Calu3 (cell line): ENCODE data around the gene SLC47A1. TPM values are rescaled to one million over a fixed set of nuclear protein-coding genes. Genes with fewer than 3 reads are reported as not detected.

Source experiments
- BruUV-seq: library from RNA; stranded (reverse); fragments of 400-500 nt; replicated peaks from 2 replicates; lab custom pipeline; 2021; lab: Mats Ljungman, UMichigan
- CTCF ChIA-PET: fragments of 300-600 bp; sonication (Branson Sonifier 250); formaldehyde crosslinking; loops from one replicate; lab custom pipeline; 2022; ENCODE audit warnings: antibody characterized with exemption; lab: Charles Lee
- DNase-seq: peaks from one replicate; pipeline ENCODE4 v3.0.0; 2022
- H3K27ac Mint-ChIP-seq: one replicate; pipeline ENCODE4 v1.8.0; 2022; ENCODE audit warnings: mixed read lengths; ENCODE audit not compliant: unreplicated experiment
- H3K27me3 Mint-ChIP-seq: one replicate; pipeline ENCODE4 v1.8.0; 2022; ENCODE audit warnings: mixed read lengths; ENCODE audit not compliant: unreplicated experiment
- H3K36me3 Mint-ChIP-seq: one replicate; pipeline ENCODE4 v1.8.0; 2022; ENCODE audit warnings: mild to moderate bottlenecking, moderate library complexity, mixed read lengths; ENCODE audit not compliant: insufficient read depth, unreplicated experiment
- H3K4me1 Mint-ChIP-seq: one replicate; pipeline ENCODE4 v1.8.0; 2022; ENCODE audit warnings: mild to moderate bottlenecking, low read depth, mixed read lengths; ENCODE audit not compliant: unreplicated experiment
- H3K4me3 Mint-ChIP-seq: one replicate; pipeline ENCODE4 v1.8.0; 2022; ENCODE audit warnings: mild to moderate bottlenecking, low read depth, moderate library complexity, mixed read lengths; ENCODE audit not compliant: unreplicated experiment
- H3K9me3 Mint-ChIP-seq: one replicate; pipeline ENCODE4 v1.8.0; 2022; ENCODE audit warnings: low read depth, mixed read lengths; ENCODE audit not compliant: unreplicated experiment
- CTCF ChIP-seq: fragments of 200-600 bp; IDR thresholded peaks from one replicate; pipeline ENCODE4 v1.8.0; 2022; ENCODE audit warnings: antibody characterized with exemption; ENCODE audit not compliant: unreplicated experiment
- intact Hi-C: fragments of 100-400 bp; cut with micrococcal nuclease; formaldehyde crosslinking; loops from one replicate; pipeline ENCODE4 v1.10.0; 2022; ENCODE audit not compliant: unreplicated experiment
- total RNA-seq: library from RNA; stranded (reverse); gene quantifications from 2 replicates; pipeline ENCODE4 v1.2.3, GENCODE V29; 2022

The SLC47A1 gene
- total RNA-seq, 1 experiment from 2014 or later = not detected

- no TSS peak for BruUV-seq
- Mint-ChIP-seq H3K36me3 (no peaks in the 10 kb centered on the region), H3K4me3 (no peak overlapping the region), H3K27ac (no peak overlapping the region), H3K9me3 (no peaks in the 10 kb centered on the region), H3K4me1 (no peaks in the 10 kb centered on the region), H3K27me3 (peaks cover 28% of the 10 kb centered on the region)
- CTCF ChIA-PET = no interaction called here
- no peak for DNase-seq
- TF ChIP-seq CTCF = no peak
- intact Hi-C loops = no loop called here
Measured at GRCh38 chr17:19583871-19584270, 50.2 kb downstream of the SLC47A1 start.

GRCh38 chr17:19590451-19590850 is 56.8 kb downstream of the SLC47A1 start:
- H3K4me1 Mint-ChIP-seq = no peaks in the 10 kb centered on the region
- no peak for DNase-seq
- H3K9me3 Mint-ChIP-seq = no peaks in the 10 kb centered on the region
- no peak for TF ChIP-seq CTCF
- H3K27ac Mint-ChIP-seq = no peak overlapping the region
- H3K4me3 Mint-ChIP-seq = no peak overlapping the region
- BruUV-seq = no TSS peak
- no peaks in the 10 kb centered on the region for H3K36me3 Mint-ChIP-seq
- H3K27me3 Mint-ChIP-seq = peaks cover 18% of the 10 kb centered on the region
- intact Hi-C loops = no loop called here
- CTCF ChIA-PET = interaction anchor here (0.7 kb wide), 1 partner anchor 143 kb away, joined by 3 read pairs; no protein-coding TSS in a partner anchor

GRCh38 chr17:19590912-19591551 is 57.4 kb downstream of the SLC47A1 start:
- no peak overlapping the region for H3K27ac Mint-ChIP-seq
- intact Hi-C loops = no loop called here
- no TSS peak for BruUV-seq
- H3K4me1 Mint-ChIP-seq = no peaks in the 10 kb centered on the region
- DNase-seq = no peak
- CTCF ChIA-PET = interaction anchor here (0.5 kb wide), 1 partner anchor 764 kb away, joined by 3 read pairs; no protein-coding TSS in a partner anchor
- peaks cover 18% of the 10 kb centered on the region for H3K27me3 Mint-ChIP-seq
- H3K4me3 Mint-ChIP-seq = no peak overlapping the region
- TF ChIP-seq CTCF = no peak
- H3K36me3 Mint-ChIP-seq = no peaks in the 10 kb centered on the region
- no peaks in the 10 kb centered on the region for H3K9me3 Mint-ChIP-seq

- intact Hi-C loops = no loop called here
- DNase-seq = no peak
- Mint-ChIP-seq H3K27ac (no peak overlapping the region), H3K9me3 (no peaks in the 10 kb centered on the region), H3K36me3 (no peaks in the 10 kb centered on the region), H3K27me3 (peaks cover 30% of the 10 kb centered on the region), H3K4me3 (no peak overlapping the region), H3K4me1 (no peaks in the 10 kb centered on the region)
- TF ChIP-seq CTCF = no peak
- CTCF ChIA-PET = no interaction called here
- BruUV-seq = no TSS peak
Measured at GRCh38 chr17:19592316-19592715, 58.7 kb downstream of the SLC47A1 start.
